ENCODE data around the gene PPP2R5C.
A peak's percentile ranks its signal among the peaks of the same experiment; 100 is the strongest.

PPP2R5C gene

GRCh38 chr14:101950100-101950499 lies 188.6 kb downstream of the PPP2R5C start:
- DNase-seq (ENCODE audit: low read depth): no peak

DNA sequence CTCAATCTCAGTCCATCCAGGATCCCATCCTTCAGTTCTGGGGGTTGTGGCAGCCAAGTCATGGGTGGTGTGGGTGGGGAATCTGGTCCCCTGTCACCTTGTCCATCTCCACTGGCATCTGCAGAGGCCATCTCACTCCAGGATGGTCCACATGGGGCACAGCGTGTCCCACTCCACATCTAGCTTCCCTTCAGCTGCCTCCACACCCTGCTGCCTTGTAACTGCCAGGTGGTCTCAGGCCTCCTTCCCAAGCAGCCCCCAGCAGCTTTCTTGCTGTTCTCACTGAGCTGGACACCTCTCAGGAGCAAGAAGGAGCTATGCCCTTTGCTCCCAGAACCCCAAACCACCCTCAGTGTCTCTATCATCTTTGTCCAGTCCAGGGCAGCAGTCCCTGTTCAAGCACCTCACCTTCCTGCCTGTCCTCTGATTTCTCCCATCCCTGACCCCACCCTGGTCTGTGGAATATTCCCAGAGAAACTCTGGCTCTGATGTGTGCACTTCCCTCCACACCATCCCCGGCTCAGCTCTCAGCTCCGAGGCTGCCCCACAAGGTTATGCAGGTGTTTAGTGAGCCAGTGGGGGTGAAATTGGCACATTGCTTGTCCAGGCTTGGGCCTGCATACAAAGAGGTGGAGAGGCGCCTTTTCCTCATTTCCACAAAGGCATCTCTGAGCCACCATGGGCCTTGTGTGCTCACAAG lies 189.2 kb downstream of the PPP2R5C start:
- DNase-seq (ENCODE audit: low read depth): no peak

DNA sequence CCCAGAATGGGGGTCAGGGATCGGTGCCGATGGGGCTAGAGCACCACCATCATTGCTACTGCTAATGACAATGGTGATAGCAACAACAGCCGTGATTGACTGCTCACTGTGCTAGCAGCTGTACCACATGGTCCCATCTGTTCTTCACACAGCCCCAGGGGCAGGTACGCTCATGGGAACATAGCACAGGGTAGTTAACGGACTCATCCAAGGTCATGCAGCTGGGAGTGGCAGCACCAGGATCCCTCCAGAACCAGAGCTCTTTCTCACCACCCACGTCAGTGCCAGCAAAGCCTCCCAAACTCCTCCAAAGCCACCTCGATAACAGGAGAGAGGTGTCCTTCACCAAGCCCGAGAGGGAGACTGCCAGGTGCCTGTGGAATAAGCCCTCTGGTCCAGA lies 191.6 kb downstream of the PPP2R5C start:
- DNase-seq (ENCODE audit: low read depth): no peak

DNA sequence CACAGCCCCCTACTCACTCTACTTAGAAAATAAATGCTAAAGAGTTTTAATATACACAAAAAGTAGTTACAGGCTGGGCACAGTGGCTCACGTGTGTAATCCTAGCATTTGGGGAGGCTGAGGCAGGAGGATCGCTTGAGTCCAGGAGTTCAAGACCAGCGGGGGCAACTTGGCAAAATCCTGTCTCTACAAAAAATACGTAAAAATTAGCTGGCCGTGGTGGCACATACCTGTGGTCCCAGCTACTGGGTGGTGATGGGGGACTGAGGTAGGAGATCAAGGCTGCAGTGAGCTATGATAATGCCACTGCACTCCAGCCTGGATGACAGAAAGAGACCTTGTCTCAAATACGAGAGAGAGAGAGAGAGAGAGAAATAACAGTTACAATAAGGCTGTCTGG lies 193.0 kb downstream of the PPP2R5C start:
- DNase-seq (ENCODE audit: low read depth): no peak

DNA sequence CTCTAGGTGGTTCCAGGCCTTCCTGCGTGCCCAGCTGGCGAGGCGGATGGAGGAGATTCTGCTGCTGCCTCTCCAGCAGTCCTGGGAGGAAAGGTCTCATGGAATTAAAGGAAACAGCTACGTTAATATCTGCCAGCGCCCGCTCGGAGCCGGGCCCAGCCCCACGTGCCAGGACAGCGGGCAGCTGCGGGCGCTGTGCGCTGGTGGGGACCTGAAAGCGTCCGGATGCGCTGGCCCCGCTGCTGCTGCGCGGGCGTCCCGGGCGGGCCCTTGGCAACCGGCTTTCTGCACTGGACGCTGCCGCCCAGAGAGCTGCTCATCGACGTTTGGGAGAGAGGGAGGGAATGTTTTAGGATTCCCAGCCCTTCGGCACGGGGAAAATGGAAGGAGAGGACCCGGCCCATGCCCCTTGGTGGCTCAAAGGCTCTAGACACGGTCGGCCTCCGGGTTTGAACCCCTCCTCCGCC lies 194.2 kb downstream of the PPP2R5C start:
- no peak for DNase-seq (ENCODE audit: low read depth)

GRCh38 chr14:101956179-101956885 lies 194.8 kb downstream of the PPP2R5C start:
- DNase-seq (ENCODE audit: low read depth): no peak

DNA sequence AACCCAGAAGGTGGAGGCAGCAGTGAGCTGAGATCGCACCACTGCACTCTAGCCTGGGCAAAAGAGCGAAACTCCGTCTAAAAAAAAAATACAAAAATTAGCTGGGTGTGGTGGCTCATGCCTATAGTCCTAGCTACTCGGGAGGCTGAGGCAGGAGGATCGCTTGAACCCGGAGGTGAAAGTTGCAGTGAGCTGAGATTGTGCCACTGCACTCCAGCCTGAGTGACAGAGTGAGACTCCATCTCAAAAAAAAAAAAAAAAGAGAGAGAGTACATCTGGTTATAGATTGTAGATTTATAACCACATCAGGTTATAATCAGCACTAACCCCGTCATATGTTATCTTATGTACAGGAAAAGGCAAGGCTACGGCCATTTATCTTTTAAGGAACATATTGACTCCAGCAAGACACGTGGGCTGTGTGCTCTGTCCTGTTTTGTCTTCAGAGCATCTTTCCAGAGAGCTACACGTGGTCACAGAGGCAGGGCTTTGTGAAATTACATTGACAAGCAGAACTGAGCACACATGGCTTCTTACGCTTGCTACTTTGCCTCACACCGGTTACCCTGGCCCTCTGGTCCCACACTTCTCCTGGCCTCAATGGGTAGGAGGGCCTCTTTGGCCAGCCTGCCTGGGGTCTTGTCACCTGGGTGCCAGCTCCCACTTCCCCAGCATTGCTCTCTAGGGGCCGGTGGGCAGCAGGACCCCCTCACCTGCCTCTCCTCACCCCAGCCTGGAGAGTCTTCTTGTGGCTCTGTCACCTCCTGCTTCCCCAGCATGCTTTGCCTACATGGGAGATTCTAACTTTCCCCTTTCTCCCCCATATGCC lies 196.1 kb downstream of the PPP2R5C start:
- DNase-seq (ENCODE audit: low read depth): no peak

- no peak for DNase-seq (ENCODE audit: low read depth)
Measured at GRCh38 chr14:101958418-101959180, 197.1 kb downstream of the PPP2R5C start.

DNA sequence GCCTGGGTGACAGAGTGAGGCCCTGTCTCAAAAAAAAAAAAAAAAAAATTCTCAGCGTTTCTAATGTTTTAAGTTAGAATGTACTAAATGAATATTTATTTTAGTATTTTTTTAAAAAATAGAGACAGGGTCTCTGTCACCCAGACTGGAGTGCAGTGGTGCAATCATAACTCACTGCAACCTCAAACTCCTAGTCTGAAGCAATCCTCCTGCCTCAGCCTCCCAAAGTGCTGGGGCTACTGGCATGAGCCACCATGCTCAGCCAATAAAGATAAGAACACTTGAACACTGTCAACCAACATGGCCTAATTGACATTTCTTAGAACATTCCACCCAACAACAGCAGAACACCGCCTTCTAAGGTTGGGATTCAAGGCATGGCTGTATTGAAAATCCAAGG lies 197.8 kb downstream of the PPP2R5C start:
- DNase-seq (ENCODE audit: low read depth): no peak

DNA sequence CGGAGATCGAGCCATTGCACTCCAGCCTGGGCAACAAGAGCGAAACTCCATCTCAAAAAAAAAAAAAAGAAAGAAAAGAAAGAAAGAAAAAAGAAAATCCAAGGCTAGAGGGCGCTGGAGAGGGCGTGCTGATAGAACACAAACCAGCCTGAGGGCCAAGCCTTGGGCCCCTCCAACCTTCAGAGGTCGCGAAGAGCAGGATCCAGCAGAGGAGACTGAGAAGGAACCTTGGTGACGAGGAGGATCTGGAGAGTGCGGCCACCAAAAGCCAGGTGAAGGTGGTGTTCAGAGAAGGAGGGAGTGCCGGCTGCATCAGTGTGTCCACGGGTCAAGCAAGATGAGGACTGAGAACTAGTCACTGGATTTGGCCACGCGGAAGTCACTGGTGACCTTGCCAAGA lies 198.7 kb downstream of the PPP2R5C start:
- DNase-seq (ENCODE audit: low read depth): no peak

DNA sequence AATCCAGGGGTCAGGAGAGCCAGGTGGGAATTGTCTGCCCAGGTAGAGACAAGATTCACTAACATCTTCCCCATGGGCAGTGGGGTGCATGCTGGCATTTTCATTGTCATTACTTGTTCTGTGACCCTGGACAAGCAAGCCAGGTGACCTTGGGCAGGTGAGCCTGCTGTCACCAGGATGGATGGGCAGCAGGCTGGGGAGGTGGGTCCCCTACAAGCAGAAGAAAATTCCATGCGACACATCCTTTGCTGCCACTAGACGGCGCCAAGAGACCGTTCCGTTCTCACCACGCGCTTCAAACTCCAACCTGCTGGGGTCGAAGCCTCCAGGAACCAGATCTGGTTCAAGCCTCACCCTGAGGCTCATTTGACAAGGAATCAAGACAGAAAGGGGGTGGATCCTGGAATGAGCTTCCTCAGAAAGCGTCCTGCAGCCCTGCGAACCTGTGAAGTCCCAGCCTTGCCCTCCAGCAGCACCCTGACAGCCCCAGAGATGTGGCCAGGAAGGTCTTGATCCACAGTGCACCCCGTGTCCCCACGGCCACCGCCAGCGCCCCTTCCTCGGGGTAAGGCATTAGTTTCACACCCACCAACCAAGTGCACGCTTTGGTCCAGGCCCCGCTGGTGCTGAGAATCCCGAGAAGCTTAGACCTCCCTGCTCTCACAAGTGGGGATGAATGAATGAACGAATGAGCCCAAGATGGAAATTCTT lies 199.7 kb downstream of the PPP2R5C start:
- DNase-seq (ENCODE audit: low read depth): peak; percentile 63

GRCh38 chr14:101961746-101962502 lies 200.4 kb downstream of the PPP2R5C start:
- no peak for DNase-seq (ENCODE audit: low read depth)

GRCh38 chr14:101962503-101962874 lies 201.0 kb downstream of the PPP2R5C start:
- DNase-seq (ENCODE audit: low read depth): no peak

GRCh38 chr14:101963052-101963451 lies 201.5 kb downstream of the PPP2R5C start:
- no peak for DNase-seq (ENCODE audit: low read depth)

- no peak for DNase-seq (ENCODE audit: low read depth)
Measured at GRCh38 chr14:101963656-101964296, 202.3 kb downstream of the PPP2R5C start.

DNA sequence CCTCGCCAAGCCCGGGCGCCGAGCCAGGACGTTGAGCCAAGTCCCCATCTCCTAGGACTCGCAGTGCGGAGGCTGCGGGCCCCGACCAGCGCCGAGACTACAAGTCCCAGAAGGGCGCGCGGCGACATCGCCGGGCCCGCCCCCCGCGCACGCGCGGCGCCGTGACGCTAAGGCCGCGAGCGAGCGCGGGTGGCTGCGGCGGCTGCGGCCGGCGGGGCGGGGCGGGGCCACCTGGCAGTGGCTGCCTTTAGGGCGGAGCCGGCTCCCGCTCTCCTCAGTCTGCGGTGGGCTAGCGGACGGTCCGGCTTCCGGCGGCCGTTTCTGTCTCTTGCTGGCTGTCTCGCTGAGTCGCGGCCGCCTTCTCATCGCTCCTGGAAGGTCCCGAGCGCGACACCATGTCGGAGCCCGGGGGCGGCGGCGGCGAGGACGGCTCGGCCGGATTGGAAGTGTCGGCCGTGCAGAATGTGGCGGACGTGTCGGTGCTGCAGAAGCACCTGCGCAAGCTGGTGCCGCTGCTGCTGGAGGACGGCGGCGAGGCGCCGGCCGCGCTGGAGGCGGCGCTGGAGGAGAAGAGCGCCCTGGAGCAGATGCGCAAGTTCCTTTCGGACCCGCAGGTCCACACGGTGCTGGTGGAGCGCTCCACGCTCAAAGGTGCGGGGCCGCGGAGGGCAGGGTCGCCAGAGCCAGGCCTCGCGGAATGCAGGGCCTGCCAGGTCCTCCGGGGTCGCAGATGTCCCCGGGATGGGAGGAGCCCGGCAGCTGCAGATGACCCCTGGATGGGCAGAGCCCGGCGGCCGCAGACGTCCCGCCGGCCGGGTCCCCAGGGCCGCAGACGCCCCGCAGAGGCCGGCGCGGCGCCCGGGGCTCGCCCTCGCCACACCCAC lies 203.0 kb downstream of the PPP2R5C start, which contains the start of gene DYNC1H1:
Gene DYNC1H1, plus strand, starts transcription at position 277 of the 884 bp plus-strand sequence. Its CDS starts 119 bp downstream, at position 396.
- DNase-seq (ENCODE audit: low read depth): peak; percentile 70

- DNase-seq (ENCODE audit: low read depth): peak; percentile 24
Measured at GRCh38 chr14:101965181-101965544, 203.7 kb downstream of the PPP2R5C start.

GRCh38 chr14:101965770-101966722 lies 204.5 kb downstream of the PPP2R5C start:
- DNase-seq (ENCODE audit: low read depth): no peak

All from stimulated activated CD8-positive, alpha-beta memory T cell treated with anti-CD3 and anti-CD28 coated beads, Interleukin-15, amount 100 ng/mL, for 1 hour (primary cell).